ENCODE results near the gene MYO15A.

The MYO15A gene

GRCh38 chr17:18197535-18198194 is 89.1 kb downstream of the MYO15A start:
- DNase-seq (ENCODE audit: low read depth) = no peak
- no peak overlapping the region for H3K4me3 ChIP-seq (ENCODE audit: control insufficient read depth, low read depth, low read length)
- no peak for TF ChIP-seq CTCF (IDR thresholded peaks at IDR 0.05; ENCODE audit: control insufficient read depth, insufficient read depth, low read depth, low read length, missing control alignments)

GRCh38 chr17:18198530-18198929 is 90.0 kb downstream of the MYO15A start:
- no peak for TF ChIP-seq CTCF (IDR thresholded peaks at IDR 0.05; ENCODE audit: control insufficient read depth, insufficient read depth, low read depth, low read length, missing control alignments)
- no peak overlapping the region for H3K4me3 ChIP-seq (ENCODE audit: control insufficient read depth, low read depth, low read length)
- DNase-seq (ENCODE audit: low read depth) = no peak

GRCh38 chr17:18201108-18201507 is 92.6 kb downstream of the MYO15A start:
- no peak overlapping the region for H3K4me3 ChIP-seq (ENCODE audit: control insufficient read depth, low read depth, low read length)
- no peak for DNase-seq (ENCODE audit: low read depth)
- no peak for TF ChIP-seq CTCF (IDR thresholded peaks at IDR 0.05; ENCODE audit: control insufficient read depth, insufficient read depth, low read depth, low read length, missing control alignments)

- H3K4me3 ChIP-seq (ENCODE audit: control insufficient read depth, low read depth, low read length) = no peak overlapping the region
- TF ChIP-seq CTCF (IDR thresholded peaks at IDR 0.05; ENCODE audit: control insufficient read depth, insufficient read depth, low read depth, low read length, missing control alignments) = no peak
- no peak for DNase-seq (ENCODE audit: low read depth)
Measured at GRCh38 chr17:18203308-18203707, 94.8 kb downstream of the MYO15A start.

GRCh38 chr17:18205861-18206260 is 97.3 kb downstream of the MYO15A start:
- TF ChIP-seq CTCF (IDR thresholded peaks at IDR 0.05; ENCODE audit: control insufficient read depth, insufficient read depth, low read depth, low read length, missing control alignments) = no peak
- H3K4me3 ChIP-seq (ENCODE audit: control insufficient read depth, low read depth, low read length) = no peak overlapping the region
- no peak for DNase-seq (ENCODE audit: low read depth)

- no peak for TF ChIP-seq CTCF (IDR thresholded peaks at IDR 0.05; ENCODE audit: control insufficient read depth, insufficient read depth, low read depth, low read length, missing control alignments)
- no peak overlapping the region for H3K4me3 ChIP-seq (ENCODE audit: control insufficient read depth, low read depth, low read length)
- no peak for DNase-seq (ENCODE audit: low read depth)
Measured at GRCh38 chr17:18206962-18207361, 98.4 kb downstream of the MYO15A start.
